Naive thymus-derived CD4-positive, alpha-beta T cell (primary cell): ENCODE measurements around the gene PTK6. TPM values are rescaled to one million over a fixed set of nuclear protein-coding genes. Genes with fewer than 3 reads are reported as not detected.

Experiments used
- ATAC-seq: fragments of 150-1000 bp; cut with Tn5 transposase; 2 replicates; pipeline ENCODE4 v1.10.0; 2021; ENCODE audit warnings: mild to moderate bottlenecking, moderate library complexity
- CTCF ChIA-PET: fragments of 350-600 bp; sonication (Branson Sonifier 250); formaldehyde crosslinking; loops from one replicate; lab custom pipeline; 2021; ENCODE audit warnings: antibody characterized with exemption; lab: Charles Lee
- POLR2A ChIA-PET: fragments of 350-600 bp; sonication (Branson Sonifier 250); formaldehyde crosslinking; loops from one replicate; lab custom pipeline; 2021; ENCODE audit warnings: antibody characterized with exemption, inconsistent platforms; lab: Charles Lee
- DNase-seq, 9 donors: peaks; one replicate each; pipeline versions ENCODE4 v3.0.0 to v3.0.0-alpha.2; 2020 to 2022; ENCODE audit warnings: mixed read lengths in 1 of 9
- H3K27ac ChIP-seq: one replicate; pipeline ENCODE4 v1.7.0; 2013; ENCODE audit warnings: mild to moderate bottlenecking, low read depth, low read length, moderate library complexity
- H3K27me3 ChIP-seq, 2 donors: one replicate each; pipeline ENCODE4 v1.7.0; 2013; ENCODE audit warnings: low read length in 2 of 2, mild to moderate bottlenecking in 2 of 2, moderate library complexity in 2 of 2; ENCODE audit not compliant: control insufficient read depth in 2 of 2, insufficient read depth in 2 of 2
- H3K36me3 ChIP-seq, 3 experiments: 1 replicate in 2 of 3; 2 replicates in 1 of 3; pipeline ENCODE4 v1.7.0; 2013; ENCODE audit warnings: low read length in 3 of 3, mild to moderate bottlenecking in 3 of 3, moderate library complexity in 1 of 3; ENCODE audit not compliant: insufficient read depth in 3 of 3, control insufficient read depth in 2 of 3
- H3K4me1 ChIP-seq, 2 donors: one replicate each; pipeline ENCODE4 v1.7.0; 2013; ENCODE audit warnings: low read length in 2 of 2, mild to moderate bottlenecking in 2 of 2, moderate library complexity in 1 of 2; ENCODE audit not compliant: control insufficient read depth in 2 of 2, insufficient read depth in 2 of 2
- H3K4me3 ChIP-seq: 2 replicates; pipeline ENCODE4 v1.7.0; 2013; ENCODE audit warnings: mild to moderate bottlenecking, low read length
- H3K9me3 ChIP-seq, 3 experiments: 1 replicate in 2 of 3; 2 replicates in 1 of 3; pipeline ENCODE4 v1.7.0; 2013; ENCODE audit warnings: low read length in 3 of 3; ENCODE audit not compliant: control insufficient read depth in 2 of 3
- H3K27ac Mint-ChIP-seq, 9 donors: one replicate each; pipeline ENCODE4 v1.8.0; 2020 to 2022; ENCODE audit warnings: mixed read lengths in 9 of 9, mild to moderate bottlenecking in 8 of 9, moderate library complexity in 5 of 9, inconsistent platforms in 2 of 9
- H3K27me3 Mint-ChIP-seq, 5 donors: one replicate each; pipeline ENCODE4 v1.8.0; 2021 to 2022; ENCODE audit warnings: mixed read lengths in 5 of 5, mild to moderate bottlenecking in 1 of 5
- H3K36me3 Mint-ChIP-seq, 5 donors: one replicate each; pipeline ENCODE4 v1.8.0; 2020 to 2022; ENCODE audit warnings: mixed read lengths in 5 of 5, mild to moderate bottlenecking in 3 of 5, inconsistent platforms in 1 of 5
- H3K4me1 Mint-ChIP-seq, 7 donors: one replicate each; pipeline ENCODE4 v1.8.0; 2020 to 2022; ENCODE audit warnings: mixed read lengths in 7 of 7, mild to moderate bottlenecking in 3 of 7, inconsistent platforms in 1 of 7
- H3K4me3 Mint-ChIP-seq, 10 donors: one replicate each; pipeline ENCODE4 v1.8.0; 2020 to 2022; ENCODE audit warnings: mild to moderate bottlenecking in 10 of 10, mixed read lengths in 10 of 10, moderate library complexity in 6 of 10, inconsistent platforms in 2 of 10
- H3K9me3 Mint-ChIP-seq, 11 donors: one replicate each; pipeline ENCODE4 v1.8.0; 2020 to 2022; ENCODE audit warnings: mixed read lengths in 11 of 11, mild to moderate bottlenecking in 4 of 11, inconsistent platforms in 1 of 11, moderate library complexity in 1 of 11
- intact Hi-C, 2 donors: fragments of 100-400 bp; cut with micrococcal nuclease; formaldehyde crosslinking; loops; one replicate each; pipeline ENCODE4 v1.15.1; 2023
- polyA plus RNA-seq, 2 donors: library from polyadenylated mRNA; unstranded; fragments of 300-500 nt; fragmentation: Illumina TruSeq; gene quantifications; one replicate each; pipeline ENCODE4 v1.2.3, GENCODE V29; 2021
- total RNA-seq, 6 experiments: library from RNA in 5 of 6; stranded (reverse) in 5 of 6; gene quantifications; 1 replicate in 5 of 6; 2 replicates in 1 of 6; pipeline ENCODE4 v1.2.3 and lab custom pipeline; 2021 to 2026

The PTK6 gene
- total and polyA plus RNA-seq, 7 experiments from 2014 or later = 0.07 to 0.96 (median 0.40) TPM; not detected in 1

GRCh38 chr20:63500151-63500901 is 36.9 kb downstream of the PTK6 start:
- DNase-seq (no peak), ATAC-seq (no peak)
- Histone ChIP-seq H3K9me3 (peaks cover 0 to 17% (median 0%) of the 10 kb centered on the region in 3 experiments), H3K4me3 (no peak overlapping the region), H3K36me3 (no peaks in the 10 kb centered on the region), H3K27ac (no peak overlapping the region), H3K4me1 (peaks cover 0 to 2% of the 10 kb centered on the region in 2 donors), H3K27me3 (no peaks in the 10 kb centered on the region)
- no peak overlapping the region for H3K27ac Mint-ChIP-seq
- CTCF ChIA-PET = no interaction called here
- intact Hi-C loops = no loop called here
- POLR2A ChIA-PET = no interaction called here
- peak overlapping the region in 3 of 10 donors; percentile 23 to 69 (median 29) for H3K4me3 Mint-ChIP-seq
- peaks cover 0 to 19% (median 8%) of the 10 kb centered on the region in 11 donors for H3K9me3 Mint-ChIP-seq
- peaks cover 6 to 43% (median 9%) of the 10 kb centered on the region in 5 donors for H3K27me3 Mint-ChIP-seq
- peaks cover 0 to 9% (median 5%) of the 10 kb centered on the region in 5 donors for H3K36me3 Mint-ChIP-seq
- peaks cover 0 to 7% (median 0%) of the 10 kb centered on the region in 7 donors for H3K4me1 Mint-ChIP-seq

GRCh38 chr20:63499338-63499969 is 37.7 kb downstream of the PTK6 start:
- H3K27me3 ChIP-seq = no peaks in the 10 kb centered on the region
- Mint-ChIP-seq H3K36me3 (peaks cover 0 to 3% (median 0%) of the 10 kb centered on the region in 5 donors), H3K27me3 (peaks cover 0 to 37% (median 9%) of the 10 kb centered on the region in 5 donors), H3K27ac (no peak overlapping the region), H3K4me1 (peaks cover 0 to 7% (median 0%) of the 10 kb centered on the region in 7 donors), H3K9me3 (peaks cover 0 to 10% (median 3%) of the 10 kb centered on the region in 11 donors), H3K4me3 (peak overlapping the region in 3 of 10 donors; percentile 23 to 69 (median 53))
- CTCF ChIA-PET = no interaction called here
- peaks cover 0 to 2% of the 10 kb centered on the region in 2 donors for H3K4me1 ChIP-seq
- H3K4me3 ChIP-seq = no peak overlapping the region
- intact Hi-C loops = no loop called here
- peaks cover 0 to 8% (median 0%) of the 10 kb centered on the region in 3 experiments for H3K9me3 ChIP-seq
- H3K36me3 ChIP-seq = no peaks in the 10 kb centered on the region
- DNase-seq (no peak), ATAC-seq (no peak)
- H3K27ac ChIP-seq = no peak overlapping the region
- POLR2A ChIA-PET = no interaction called here

- peaks cover 0 to 3% (median 0%) of the 10 kb centered on the region in 3 experiments for H3K9me3 ChIP-seq
- no peak within 1 kb of the TSS for H3K27ac ChIP-seq
- no peaks in the 10 kb centered on the region for H3K27me3 ChIP-seq
- intact Hi-C loops = no loop called here
- H3K4me1 ChIP-seq = peaks cover 0 to 2% of the 10 kb centered on the region in 2 donors
- ChIA-PET CTCF (no interaction called here), POLR2A (no interaction called here)
- H3K36me3 Mint-ChIP-seq = peaks cover 0 to under 1% (median 0%) of the 10 kb centered on the region in 5 donors
- peak within 1 kb of the TSS in 5 of 10 donors; percentile 23 to 69 (median 49) for H3K4me3 Mint-ChIP-seq
- no peak within 1 kb of the TSS for H3K27ac Mint-ChIP-seq
- H3K36me3 ChIP-seq = no peaks in the 10 kb centered on the region
- no peak within 1 kb of the TSS for H3K4me3 ChIP-seq
- DNase-seq (peak; percentile 46 to 62 (median 59)), ATAC-seq (peak; percentile 82)
- peaks cover 0 to 5% (median under 1%) of the 10 kb centered on the region in 11 donors for H3K9me3 Mint-ChIP-seq
- H3K4me1 Mint-ChIP-seq = peaks cover 0 to 7% (median 0%) of the 10 kb centered on the region in 7 donors
- H3K27me3 Mint-ChIP-seq = peaks cover 0 to 34% (median 6%) of the 10 kb centered on the region in 5 donors
Observed at GRCh38 chr20:63498960-63499337, 38.2 kb downstream of the PTK6 start, which contains the start of gene EEF1A2. EEF1A2 (minus strand) TSS chr20:63499083; CDS start chr20:63497763, 1,320 bp downstream.

- Histone ChIP-seq H3K9me3 (no peaks in the 10 kb centered on the region), H3K27ac (no peak overlapping the region), H3K27me3 (no peaks in the 10 kb centered on the region), H3K4me3 (no peak overlapping the region), H3K36me3 (no peaks in the 10 kb centered on the region), H3K4me1 (peaks cover 0 to 2% of the 10 kb centered on the region in 2 donors)
- POLR2A ChIA-PET = no interaction called here
- CTCF ChIA-PET = no interaction called here
- ATAC-seq = no peak
- H3K9me3 Mint-ChIP-seq = no peaks in the 10 kb centered on the region
- H3K4me3 Mint-ChIP-seq = peak overlapping the region in 4 of 10 donors; percentile 13 to 69 (median 46)
- DNase-seq = no peak
- no peak overlapping the region for H3K27ac Mint-ChIP-seq
- H3K4me1 Mint-ChIP-seq = peaks cover 0 to 7% (median 0%) of the 10 kb centered on the region in 7 donors
- intact Hi-C loops = loop anchor here in 1 of 2 donors (2.0 kb wide), 1 partner anchor 367 kb away; the partner anchor contains the start of gene TPD52L2
- H3K27me3 Mint-ChIP-seq = peaks cover 0 to 31% (median 4%) of the 10 kb centered on the region in 5 donors
- H3K36me3 Mint-ChIP-seq = no peaks in the 10 kb centered on the region
Observed at GRCh38 chr20:63497946-63498935, 38.9 kb downstream of the PTK6 start.

- ChIA-PET CTCF (interaction anchor here (0.7 to 1.9 kb wide), 3 partner anchors 21 to 586 kb away, joined by 3 to 8 read pairs (median 3); partner anchors contain the start of gene PPDPF), POLR2A (interaction anchor here (0.6 to 1.9 kb wide), 3 partner anchors 11 to 40 kb away, joined by 3 to 22 read pairs (median 4); partner anchors contain the start of genes PPDPF and PTK6)
- Histone ChIP-seq H3K9me3 (no peaks in the 10 kb centered on the region), H3K4me3 (no peak overlapping the region), H3K27ac (no peak overlapping the region), H3K36me3 (no peaks in the 10 kb centered on the region), H3K27me3 (no peaks in the 10 kb centered on the region), H3K4me1 (peaks cover 0 to 2% of the 10 kb centered on the region in 2 donors)
- DNase-seq (no peak), ATAC-seq (no peak)
- H3K27me3 Mint-ChIP-seq = peaks cover 0 to 31% (median 6%) of the 10 kb centered on the region in 5 donors
- intact Hi-C loops = loop anchor here in 1 of 2 donors (2.0 kb wide), 1 partner anchor 367 kb away; the partner anchor contains the start of gene TPD52L2
- H3K4me3 Mint-ChIP-seq = peak overlapping the region in 5 of 10 donors; percentile 3 to 65 (median 58)
- H3K36me3 Mint-ChIP-seq = no peaks in the 10 kb centered on the region
- H3K9me3 Mint-ChIP-seq = peaks cover 0 to 5% (median 0%) of the 10 kb centered on the region in 11 donors
- no peak overlapping the region for H3K27ac Mint-ChIP-seq
- H3K4me1 Mint-ChIP-seq = peaks cover 0 to 7% (median 0%) of the 10 kb centered on the region in 7 donors
Observed at GRCh38 chr20:63497138-63497945, 39.8 kb downstream of the PTK6 start.
